BLaER1 treated with 17β-estradiol and CSF1 and Interleukin-3, amounts not matched to agents 10 nM and 100 nM (cell line): Measurements from ENCODE around the gene CNIH4.
A peak's percentile ranks its signal among the peaks of the same experiment; 100 is the strongest.

Experiments used
- H3K27ac ChIP-seq, 11 experiments: shearing (Covaris generic); formaldehyde crosslinking; 2 replicates each; pipeline ENCODE4 v1.8.1; 2022
- H3K27me3 ChIP-seq, 11 experiments: shearing (Covaris generic); formaldehyde crosslinking; 2 replicates each; pipeline ENCODE4 v1.8.1; 2022
- H3K36me3 ChIP-seq, 11 experiments: shearing (Covaris generic); formaldehyde crosslinking; 2 replicates each; pipeline ENCODE4 v1.8.1; 2022
- H3K4me1 ChIP-seq, 10 experiments: shearing (Covaris generic); formaldehyde crosslinking; 2 replicates each; pipeline ENCODE4 v1.8.1; 2022
- H3K4me2 ChIP-seq, 11 experiments: shearing (Covaris generic); formaldehyde crosslinking; 2 replicates each; pipeline ENCODE4 v1.8.1; 2022
- H3K4me3 ChIP-seq, 10 experiments: shearing (Covaris generic); formaldehyde crosslinking; 2 replicates each; pipeline ENCODE4 v1.8.1; 2022
- H3K9ac ChIP-seq, 11 experiments: shearing (Covaris generic); formaldehyde crosslinking; 2 replicates each; pipeline ENCODE4 v1.8.1; 2022
- H3K9me3 ChIP-seq, 11 experiments: shearing (Covaris generic); formaldehyde crosslinking; replicated peaks in 1 of 11; 2 replicates each; pipeline ENCODE4 v1.8.1; 2022
- H4K20me1 ChIP-seq, 11 experiments: shearing (Covaris generic); formaldehyde crosslinking; 2 replicates each; pipeline ENCODE4 v1.8.1; 2022
- Cebpa-rat ChIP-seq, 11 experiments: shearing (Covaris generic); IDR thresholded peaks; 2 replicates each; pipeline ENCODE4 v1.8.1; 2022

Gene CNIH4

DNA sequence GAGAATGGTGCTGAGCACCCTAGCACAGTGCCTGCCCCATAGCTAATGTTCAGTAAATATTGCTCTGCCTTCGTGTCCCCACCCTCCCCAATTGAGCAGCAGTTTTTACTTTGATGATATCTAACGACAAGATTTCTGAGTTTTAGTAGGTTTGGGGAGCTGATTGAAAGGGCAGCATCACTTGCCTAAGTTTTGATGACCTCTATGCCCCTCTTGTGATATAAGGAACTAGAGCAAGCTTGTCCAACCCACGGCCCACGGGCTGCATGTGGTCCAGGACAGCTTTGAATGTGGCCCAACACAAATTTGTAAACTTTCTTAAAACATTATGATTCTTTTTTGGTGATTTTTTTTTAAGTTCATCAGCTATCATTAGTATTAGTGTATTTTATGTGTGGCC lies 1.6 kb downstream of the CNIH4 start:
- Histone ChIP-seq H3K9me3 (0 out of 22 replicates have a peak, but pooled peaks cover 0 to 3% (median 0%) of the 10 kb centered on the region in 11 experiments), H4K20me1 (peaks cover 29 to 54% (median 45%) of the 10 kb centered on the region in 11 experiments; a peak in 17 of 22 replicates), H3K4me1 (peaks cover 13 to 26% (median 24%) of the 10 kb centered on the region in 10 experiments), H3K36me3 (peaks cover 10 to 37% (median 28%) of the 10 kb centered on the region in 11 experiments; a peak in 21 of 22 replicates), H3K27me3 (no peaks in the 10 kb centered on the region), H3K27ac (peak overlapping the region in 7 of 11 experiments; percentile 87 to 94 (median 90); a peak in 9 of 22 replicates), H3K9ac (peak overlapping the region in 10 of 11 experiments; percentile 80 to 96 (median 94); a peak in 17 of 22 replicates), H3K4me2 (peak overlapping the region; percentile 76 to 95 (median 86)), H3K4me3 (peak overlapping the region; percentile 87 to 100 (median 93))
- no peak for TF ChIP-seq Cebpa-rat (IDR thresholded peaks at IDR 0.05)

DNA sequence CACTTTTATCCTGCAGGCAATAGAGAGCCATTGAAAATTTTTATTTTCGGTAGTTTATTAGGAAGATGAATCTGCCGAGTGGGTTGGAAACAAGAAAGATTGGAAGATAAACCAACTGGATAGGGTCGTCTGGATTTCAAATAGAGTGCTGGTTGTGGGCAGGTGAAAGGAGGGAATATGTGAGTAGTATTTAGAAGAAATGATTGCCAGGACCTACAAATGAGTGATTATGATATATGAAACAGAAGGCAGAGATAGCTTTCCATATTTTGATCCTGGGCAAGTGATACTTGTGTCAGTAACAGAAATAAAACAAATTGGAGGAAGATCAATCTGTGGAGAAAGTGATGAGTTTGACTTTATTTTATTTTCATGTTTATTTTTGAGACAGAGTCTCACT lies 2.5 kb downstream of the CNIH4 start:
- TF ChIP-seq Cebpa-rat (IDR thresholded peaks at IDR 0.05), result no peak
- Histone ChIP-seq H4K20me1 (peaks cover 35 to 64% (median 54%) of the 10 kb centered on the region in 11 experiments; a peak in 20 of 22 replicates), H3K4me2 (peak overlapping the region in 9 of 11 experiments; percentile 79 to 95 (median 87); a peak in 12 of 22 replicates), H3K4me3 (no peak overlapping the region), H3K36me3 (peaks cover 16 to 46% (median 37%) of the 10 kb centered on the region in 11 experiments; a peak in 21 of 22 replicates), H3K27me3 (no peaks in the 10 kb centered on the region), H3K9ac (0 out of 22 replicates have a peak overlapping the region, but pooled peaks of 1 of the 11 experiments have one; percentile 17), H3K9me3 (0 out of 22 replicates have a peak, but pooled peaks cover 0 to 3% (median 0%) of the 10 kb centered on the region in 11 experiments), H3K4me1 (peaks cover 13 to 26% (median 24%) of the 10 kb centered on the region in 10 experiments), H3K27ac (no peak overlapping the region)

DNA sequence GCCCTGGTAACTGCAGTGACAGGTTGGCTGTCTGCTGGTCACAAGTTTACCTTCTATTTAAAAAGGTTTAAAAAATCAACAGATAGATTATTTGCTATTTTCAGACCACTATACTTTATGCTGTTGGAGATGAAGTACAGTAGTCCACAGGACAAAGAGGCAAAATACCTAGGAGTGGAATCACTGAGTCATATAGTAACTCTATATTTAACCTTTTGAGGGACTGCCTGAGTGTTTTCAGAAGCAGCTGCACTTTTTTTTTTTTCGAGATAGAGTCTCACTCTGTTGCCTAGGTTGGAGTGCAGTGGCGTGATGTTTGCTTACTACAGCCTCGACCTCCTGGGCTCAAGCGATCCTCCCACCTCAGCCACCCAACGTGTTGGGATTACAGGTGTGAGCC lies 11.7 kb downstream of the CNIH4 start:
- H3K4me2 ChIP-seq, result no peak overlapping the region

DNA sequence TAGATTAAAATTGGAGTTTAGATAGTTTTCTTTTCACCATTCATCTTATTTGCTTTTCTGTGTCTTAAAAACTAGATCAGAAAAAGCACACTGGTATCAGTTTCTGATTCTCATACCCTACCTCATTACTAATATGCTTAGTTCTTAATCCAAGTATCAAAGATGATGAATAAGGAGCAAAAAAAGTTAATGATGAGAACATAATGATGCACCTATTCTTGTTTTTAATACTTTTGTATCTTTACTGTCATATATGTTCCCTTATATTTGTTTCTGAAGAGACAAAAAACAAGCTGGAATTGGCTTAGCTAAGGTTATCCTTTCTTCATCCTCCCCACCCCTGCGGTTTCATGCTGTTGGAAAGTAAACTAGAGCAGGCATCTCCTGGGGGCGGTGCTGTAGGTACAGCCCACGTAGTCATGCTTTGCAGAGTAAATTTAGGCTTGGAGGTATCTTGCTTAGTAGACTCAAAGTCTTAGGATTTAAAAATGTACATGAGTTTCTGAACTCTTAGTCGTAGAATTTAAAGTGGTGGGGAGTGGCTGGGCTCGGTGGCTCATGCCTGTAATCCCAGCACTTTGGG lies 16.4 kb downstream of the CNIH4 start:
- Histone ChIP-seq H3K9ac (no peak overlapping the region), H3K27ac (no peak overlapping the region), H4K20me1 (peaks cover 11 to 81% (median 36%) of the 10 kb centered on the region in 11 experiments; a peak in 16 of 22 replicates), H3K9me3 (no peaks in the 10 kb centered on the region), H3K4me3 (no peak overlapping the region), H3K4me1 (peaks cover 0 to 30% (median 16%) of the 10 kb centered on the region in 10 experiments; a peak in 16 of 20 replicates), H3K4me2 (no peak overlapping the region), H3K36me3 (peaks cover 96 to 100% (median 100%) of the 10 kb centered on the region in 11 experiments), H3K27me3 (no peaks in the 10 kb centered on the region)
- no peak for TF ChIP-seq Cebpa-rat (IDR thresholded peaks at IDR 0.05)

More for the DNA sequence above, 11.7 kb downstream of the CNIH4 start:
- no peak overlapping the region for H3K4me3 ChIP-seq
- no peaks in the 10 kb centered on the region for H3K9me3 ChIP-seq
- H3K27ac ChIP-seq, result no peak overlapping the region
- no peaks in the 10 kb centered on the region for H3K4me1 ChIP-seq
- H4K20me1 ChIP-seq, result peaks cover 8 to 74% (median 38%) of the 10 kb centered on the region in 11 experiments; a peak in 18 of 22 replicates
- H3K36me3 ChIP-seq, result peaks cover 95 to 100% (median 99%) of the 10 kb centered on the region in 11 experiments
- TF ChIP-seq Cebpa-rat (IDR thresholded peaks at IDR 0.05), result no peak
- H3K9ac ChIP-seq, result no peak overlapping the region
- H3K27me3 ChIP-seq, result no peaks in the 10 kb centered on the region

DNA sequence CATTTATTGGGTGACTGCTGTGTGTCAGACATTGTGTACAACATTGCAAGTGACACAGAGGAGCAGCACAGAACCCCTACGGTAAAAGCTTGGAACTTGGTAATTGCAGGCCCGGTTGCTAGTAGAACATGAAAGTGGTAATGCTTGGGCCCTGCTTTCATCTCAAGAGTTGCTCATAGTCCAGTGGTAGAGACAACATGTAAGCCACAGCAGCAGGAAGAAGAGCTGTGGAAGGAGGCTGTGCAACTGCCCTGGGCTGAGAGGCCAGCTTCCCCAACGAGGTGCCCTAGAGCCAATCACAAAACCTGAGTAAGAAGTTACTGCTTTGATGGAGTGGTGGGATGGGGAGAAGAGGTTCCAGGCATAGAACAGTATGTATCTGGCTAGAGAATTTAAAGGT lies 18.4 kb downstream of the CNIH4 start:
- Histone ChIP-seq H4K20me1 (peaks cover 11 to 89% (median 38%) of the 10 kb centered on the region in 11 experiments; a peak in 16 of 22 replicates), H3K4me2 (no peak overlapping the region; a peak in 1 of 22 replicates), H3K4me3 (no peak overlapping the region), H3K4me1 (peaks cover 14 to 49% (median 35%) of the 10 kb centered on the region in 10 experiments), H3K36me3 (peaks cover 76 to 89% (median 82%) of the 10 kb centered on the region in 11 experiments), H3K9ac (no peak overlapping the region), H3K9me3 (no peaks in the 10 kb centered on the region), H3K27ac (no peak overlapping the region), H3K27me3 (no peaks in the 10 kb centered on the region)
- no peak for TF ChIP-seq Cebpa-rat (IDR thresholded peaks at IDR 0.05)

DNA sequence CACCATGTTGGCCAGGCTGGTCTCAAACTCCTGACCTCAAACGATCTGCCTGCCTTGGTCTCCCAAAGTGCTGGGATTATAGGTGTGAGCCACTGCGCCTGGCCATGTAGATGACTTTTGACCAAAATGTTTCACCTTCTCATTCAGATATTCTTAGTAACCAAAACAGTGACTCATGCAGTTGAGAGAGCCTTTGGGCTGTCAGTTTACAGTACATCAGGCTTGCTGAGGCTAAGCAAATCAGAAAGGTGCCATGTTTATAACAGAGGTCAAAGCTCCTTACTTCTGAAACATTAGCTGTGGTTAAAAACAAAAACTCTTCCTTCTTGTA lies 21.0 kb downstream of the CNIH4 start:
- H3K36me3 ChIP-seq, result peaks cover 55 to 69% (median 57%) of the 10 kb centered on the region in 11 experiments
- peak overlapping the region in 10 of 11 experiments; percentile 10 to 72 (median 48); a peak in 12 of 22 replicates for H3K27ac ChIP-seq
- H4K20me1 ChIP-seq, result peaks cover 11 to 93% (median 32%) of the 10 kb centered on the region in 11 experiments; a peak in 15 of 22 replicates
- no peak for TF ChIP-seq Cebpa-rat (IDR thresholded peaks at IDR 0.05)
- peaks cover 24 to 75% (median 52%) of the 10 kb centered on the region in 10 experiments for H3K4me1 ChIP-seq
- peak overlapping the region in 8 of 11 experiments; percentile 35 to 80 (median 61); a peak in 15 of 22 replicates for H3K4me2 ChIP-seq
- no peak overlapping the region for H3K4me3 ChIP-seq
- H3K9me3 ChIP-seq, result no peaks in the 10 kb centered on the region
- peak overlapping the region in 3 of 11 experiments; percentile 11 to 41 (median 27); a peak in 3 of 22 replicates for H3K9ac ChIP-seq
- peaks cover 0 to 6% (median 0%) of the 10 kb centered on the region in 11 experiments; a peak in 3 of 22 replicates for H3K27me3 ChIP-seq

DNA sequence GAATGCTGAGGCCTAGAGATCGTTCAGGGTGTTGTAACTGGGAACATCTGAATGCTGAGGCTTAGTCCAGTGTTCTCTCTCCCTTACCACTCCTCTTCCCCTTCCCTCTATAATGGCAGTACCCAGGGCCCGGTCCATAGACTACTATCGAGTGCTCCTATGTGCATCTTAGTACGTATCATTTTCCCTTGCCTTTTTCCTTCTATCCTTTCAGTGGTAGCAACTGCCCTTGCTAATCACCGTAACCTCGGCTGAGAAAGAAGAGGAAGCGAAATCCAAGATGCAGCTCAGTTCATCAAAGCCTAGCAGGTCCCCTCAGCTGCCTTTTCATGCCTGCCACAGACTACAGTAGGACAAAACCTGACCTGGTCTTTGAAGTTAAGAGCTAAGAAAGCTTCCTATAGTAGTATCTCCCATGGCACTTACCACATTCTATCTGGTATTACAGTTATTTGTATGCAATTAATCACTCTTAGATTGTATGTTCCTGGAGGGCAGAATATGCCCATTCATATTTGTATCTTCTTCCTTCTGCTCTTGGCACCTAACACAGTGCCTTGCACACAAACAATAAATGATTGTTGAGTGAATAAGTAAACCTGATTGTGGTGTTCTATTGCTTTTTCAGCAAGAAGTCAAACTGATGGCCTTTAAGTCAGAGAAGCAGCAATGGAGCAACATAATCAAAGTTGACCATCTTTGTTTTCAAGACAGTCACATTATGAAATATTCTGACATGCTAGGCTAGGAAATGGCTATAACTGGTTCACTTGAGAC lies 22.4 kb downstream of the CNIH4 start:
- Histone ChIP-seq H3K9me3 (no peaks in the 10 kb centered on the region), H4K20me1 (peaks cover 11 to 93% (median 23%) of the 10 kb centered on the region in 11 experiments; a peak in 15 of 22 replicates), H3K36me3 (peaks cover 41 to 55% (median 44%) of the 10 kb centered on the region in 11 experiments), H3K27ac (peak overlapping the region in 10 of 11 experiments; percentile 41 to 77 (median 70); a peak in 18 of 22 replicates), H3K27me3 (peaks cover 0 to 6% (median 0%) of the 10 kb centered on the region in 11 experiments; a peak in 3 of 22 replicates), H3K4me3 (peak overlapping the region in 1 of 10 experiments; percentile 37; a peak in 1 of 20 replicates), H3K4me2 (peak overlapping the region; percentile 66 to 95 (median 84)), H3K9ac (peak overlapping the region in 9 of 11 experiments; percentile 3 to 48 (median 33); a peak in 11 of 22 replicates), H3K4me1 (peaks cover 24 to 89% (median 59%) of the 10 kb centered on the region in 10 experiments)
- no peak for TF ChIP-seq Cebpa-rat (IDR thresholded peaks at IDR 0.05)

DNA sequence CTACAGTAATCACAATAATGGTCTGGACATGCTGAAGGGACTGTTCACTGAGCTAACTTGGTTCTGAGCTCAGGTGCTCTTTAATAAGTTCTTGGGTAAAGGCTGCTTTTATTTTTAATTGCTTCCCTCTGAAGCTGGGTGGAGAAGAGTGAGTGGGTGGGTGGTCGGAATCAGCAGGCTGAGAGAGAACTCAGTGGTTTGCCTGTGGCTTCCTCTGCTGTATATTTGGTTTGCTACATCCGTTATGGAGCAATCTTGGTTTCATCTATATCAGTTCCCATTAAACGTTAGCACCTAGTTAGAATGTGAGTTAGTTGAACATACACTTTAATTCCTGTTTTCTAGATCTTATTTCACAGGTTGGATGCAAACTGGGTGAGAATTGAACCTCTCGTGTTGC lies 23.3 kb downstream of the CNIH4 start:
- Histone ChIP-seq H3K9me3 (no peaks in the 10 kb centered on the region), H3K4me3 (peak overlapping the region in 7 of 10 experiments; percentile 23 to 52 (median 38); a peak in 11 of 20 replicates), H3K9ac (peak overlapping the region in 9 of 11 experiments; percentile 3 to 57 (median 34); a peak in 15 of 22 replicates), H3K4me2 (peak overlapping the region; percentile 66 to 95 (median 84)), H3K27me3 (peaks cover 0 to 6% (median 0%) of the 10 kb centered on the region in 11 experiments; a peak in 3 of 22 replicates), H4K20me1 (peaks cover 3 to 93% (median 14%) of the 10 kb centered on the region in 11 experiments; a peak in 14 of 22 replicates), H3K27ac (peak overlapping the region in 10 of 11 experiments; percentile 57 to 77 (median 70); a peak in 20 of 22 replicates), H3K4me1 (peaks cover 24 to 90% (median 59%) of the 10 kb centered on the region in 10 experiments), H3K36me3 (peaks cover 32 to 52% (median 43%) of the 10 kb centered on the region in 11 experiments)
- peak; percentile 39 to 88 (median 78); a peak in 17 of 22 replicates for TF ChIP-seq Cebpa-rat (IDR thresholded peaks at IDR 0.05)
